ENCODE results near the gene LRRC75B.
"Not testable (repeated sequence)": the region's sequence is repeated elsewhere in the genome, so short reads cannot be mapped to it uniquely, and the experiment has no call there.

The LRRC75B gene, protein sequence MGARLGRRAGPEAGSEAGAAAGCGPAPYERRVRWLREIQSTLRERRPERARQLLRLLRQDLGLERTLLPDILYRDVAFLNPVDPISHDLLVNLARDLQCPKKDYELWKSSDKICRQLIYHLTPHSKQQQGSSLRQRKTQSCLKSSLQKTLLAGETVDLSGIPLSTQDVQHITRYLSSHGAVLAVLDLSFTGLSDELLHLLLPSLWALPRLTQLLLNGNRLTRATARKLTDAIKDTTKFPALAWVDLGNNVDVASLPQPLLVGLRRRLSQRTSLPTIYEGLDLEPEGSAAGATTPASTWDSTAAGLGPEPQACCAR

DNA sequence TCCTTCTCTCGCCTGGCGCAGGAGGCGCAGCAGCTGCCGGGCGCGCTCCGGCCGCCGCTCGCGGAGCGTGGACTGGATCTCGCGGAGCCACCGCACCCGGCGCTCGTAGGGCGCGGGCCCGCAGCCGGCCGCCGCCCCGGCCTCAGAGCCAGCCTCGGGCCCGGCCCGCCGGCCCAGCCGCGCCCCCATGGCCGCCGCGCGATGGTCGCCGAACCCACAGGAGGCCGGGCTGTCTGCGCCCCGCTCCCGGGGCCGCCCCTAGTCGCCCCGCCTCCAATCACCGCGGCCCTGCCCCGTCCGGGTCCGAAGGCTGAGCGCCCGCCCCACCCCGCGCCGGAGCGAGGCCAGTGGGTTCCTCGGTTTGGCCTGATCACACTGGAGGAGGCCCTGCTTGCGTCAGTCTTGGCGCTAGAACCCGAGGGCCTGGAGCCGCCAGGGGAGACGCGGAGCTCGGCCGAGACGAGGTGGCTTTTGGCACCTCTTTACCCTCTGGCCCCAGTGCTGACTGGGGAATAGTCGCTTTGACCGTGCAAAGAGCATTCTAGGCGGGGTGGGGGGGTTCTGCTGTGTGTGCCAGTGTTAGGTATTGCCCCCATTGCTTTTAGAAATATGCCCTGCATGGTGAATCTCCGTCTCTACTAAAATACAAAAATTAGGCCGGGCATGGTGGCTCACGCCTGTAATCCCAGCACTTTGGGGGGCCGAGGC, at the start of gene LRRC75B:
Gene LRRC75B (minus strand): TSS at position 223 of the 708 bp plus-strand sequence. CDS start 34 bp downstream, at position 189.
- DNase-seq = no peak

DNA sequence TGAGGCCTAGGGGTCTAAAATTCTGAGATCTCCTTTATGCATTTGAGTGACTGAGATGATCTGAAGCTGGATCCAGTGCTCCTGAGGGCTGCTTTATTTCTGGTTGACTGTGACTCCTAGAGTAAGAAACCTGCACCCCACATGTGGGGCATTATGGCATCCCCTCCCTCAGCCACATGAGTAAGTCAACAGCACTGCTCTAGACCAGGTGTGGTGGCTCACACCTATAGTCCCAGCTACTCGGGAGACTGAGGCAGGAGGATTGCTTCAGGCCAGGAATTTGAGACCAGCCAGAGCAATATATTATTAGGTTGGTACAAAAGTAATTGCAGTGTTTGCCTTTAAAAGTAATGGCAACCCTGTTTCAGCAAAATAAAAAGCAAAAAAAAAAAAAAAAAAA, 49.4 kb upstream of the LRRC75B start:
- not testable (repeated sequence) for DNase-seq

DNA sequence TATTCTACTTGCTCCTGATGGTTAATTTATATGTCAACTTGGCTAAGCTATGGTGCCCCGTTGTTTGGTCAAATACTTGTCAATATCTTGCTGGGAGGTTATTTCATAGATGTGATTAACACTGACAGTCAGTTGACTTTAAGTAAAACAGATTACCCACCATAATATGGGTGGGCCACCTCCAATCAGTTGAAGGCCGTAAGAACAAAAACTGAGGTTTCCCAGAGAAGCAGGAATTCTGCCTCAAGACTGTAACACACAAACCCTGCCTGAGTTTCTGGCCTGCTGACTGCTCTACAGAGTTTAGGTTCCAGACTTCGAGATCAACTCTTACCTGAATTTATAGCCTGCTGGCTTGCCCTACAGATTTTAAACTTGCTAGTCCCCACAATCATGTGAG, 43.6 kb upstream of the LRRC75B start:
- not testable (repeated sequence) for DNase-seq

DNA sequence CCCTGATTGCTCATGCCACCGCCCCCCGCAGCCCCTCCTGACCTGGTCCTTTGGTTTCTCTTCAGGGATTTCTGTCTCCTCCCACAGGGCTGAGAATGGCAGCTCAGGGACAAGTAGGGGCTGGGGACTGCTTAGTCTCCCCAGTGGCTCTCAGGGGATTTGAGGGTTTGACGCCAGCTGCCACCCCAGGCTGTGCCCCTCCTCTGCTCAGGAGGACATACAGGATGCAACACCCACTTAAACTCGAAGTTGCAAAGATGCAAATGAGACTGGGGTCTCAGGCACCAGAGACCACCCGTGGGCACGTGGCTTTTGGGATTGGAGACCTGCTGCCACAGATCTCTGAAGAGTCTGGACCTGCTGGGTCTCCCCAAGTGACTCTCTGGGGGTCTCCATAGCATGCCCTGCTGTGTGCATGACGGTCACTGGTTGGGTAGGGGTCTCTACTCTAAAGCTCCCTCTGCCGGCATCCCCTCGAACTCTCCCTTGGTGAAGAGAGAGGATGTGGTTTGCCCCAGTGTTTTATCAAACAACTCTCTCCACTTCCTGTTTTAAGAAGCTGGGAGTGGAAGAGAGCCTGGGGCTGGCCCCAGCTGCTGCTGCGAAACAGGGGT, 42.0 kb upstream of the LRRC75B start:
- DNase-seq = not testable (repeated sequence)

DNA sequence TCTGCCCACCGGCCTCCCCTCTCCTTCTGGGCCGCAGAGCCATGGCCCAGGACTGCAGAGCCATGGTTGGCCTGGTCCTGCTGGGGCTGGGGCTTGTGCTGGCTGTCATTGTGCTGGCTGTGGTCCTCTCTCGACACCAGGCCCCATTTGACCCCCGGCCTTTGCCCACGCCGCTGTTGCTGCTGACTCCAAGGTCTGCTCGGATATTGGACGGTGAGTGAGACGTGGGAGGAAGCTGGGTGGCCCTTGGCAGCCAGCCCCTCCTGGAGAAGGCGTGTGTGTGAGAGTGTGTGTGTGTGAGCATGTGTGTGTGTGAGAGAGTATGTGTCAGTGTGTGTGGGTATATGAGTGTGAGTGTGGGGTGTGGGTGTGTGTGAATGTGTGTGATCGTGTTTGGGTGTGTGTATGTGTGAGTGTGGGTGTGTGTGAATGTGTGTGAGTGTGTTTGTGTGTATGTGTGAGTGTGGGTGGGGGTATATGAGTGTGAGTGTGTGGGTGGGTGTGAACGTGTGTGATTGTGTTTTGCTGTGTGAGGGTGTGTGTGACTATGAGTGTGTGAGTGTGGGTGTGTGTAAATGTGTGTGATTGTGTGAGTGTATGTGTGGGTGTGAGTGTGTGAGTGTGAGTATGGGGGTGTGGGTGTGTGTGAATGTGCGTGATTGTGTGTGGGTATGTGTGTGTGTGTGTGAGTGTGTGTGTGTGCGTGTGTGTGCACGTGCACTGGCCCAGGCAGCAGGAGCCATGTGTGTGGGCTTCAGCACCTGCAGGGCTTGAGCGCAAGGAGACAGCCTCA, 40.6 kb upstream of the LRRC75B start:
- not testable (repeated sequence) for DNase-seq

DNA sequence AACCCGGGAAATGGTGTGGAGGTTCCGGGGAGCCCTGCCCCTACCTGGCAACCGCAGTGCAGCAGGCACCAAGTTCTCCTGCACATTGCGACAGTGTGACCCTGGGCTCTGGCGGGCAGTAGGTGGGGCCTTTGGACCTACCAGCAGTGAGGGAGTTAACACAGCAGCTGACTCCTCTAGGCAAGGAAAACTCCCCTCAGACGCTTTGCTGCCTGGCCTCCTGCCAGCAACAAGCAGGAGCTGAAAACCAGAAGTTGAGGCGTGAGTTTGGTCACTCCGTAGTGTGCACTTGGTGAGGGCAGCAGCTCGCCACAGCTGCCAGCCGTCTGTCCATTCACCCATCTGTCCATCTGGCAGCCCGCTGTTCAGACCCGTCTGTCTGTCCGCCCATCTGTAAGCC, 39.8 kb upstream of the LRRC75B start:
- DNase-seq = not testable (repeated sequence)

DNA sequence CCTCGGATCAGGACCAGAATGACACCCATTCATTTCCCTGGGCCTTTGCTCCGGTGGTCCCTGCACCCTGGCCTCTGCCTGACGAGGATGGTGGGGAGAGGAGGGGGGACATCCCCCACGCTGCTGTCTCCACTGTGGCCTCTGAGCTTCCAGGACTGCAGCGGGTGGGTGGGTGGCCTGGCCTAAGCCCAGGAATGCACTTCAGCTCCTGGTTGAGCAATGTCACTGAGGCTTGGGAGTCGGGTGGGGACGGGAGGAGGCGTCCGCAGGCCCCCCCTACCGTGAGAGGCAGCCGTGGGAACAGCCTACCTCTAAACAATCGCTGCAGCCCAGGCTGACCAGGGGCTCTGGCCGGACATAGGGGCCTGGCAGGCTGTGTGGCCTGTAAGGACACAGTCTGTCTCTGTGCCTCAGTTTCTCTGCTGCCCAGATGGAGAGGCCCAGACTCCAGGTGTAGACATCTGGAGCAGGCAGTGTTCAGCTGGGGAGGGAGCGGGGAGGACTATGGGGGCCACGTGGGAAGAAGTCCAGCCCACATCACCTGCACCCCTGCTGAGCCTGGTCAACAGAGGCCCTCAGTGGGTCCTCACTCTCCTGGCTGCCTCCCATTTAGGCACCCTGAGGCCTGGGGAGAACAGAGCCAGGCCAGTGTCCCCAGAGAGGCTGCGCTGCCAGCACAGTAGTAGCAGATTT, 38.7 kb upstream of the LRRC75B start:
- not testable (repeated sequence) for DNase-seq

DNA sequence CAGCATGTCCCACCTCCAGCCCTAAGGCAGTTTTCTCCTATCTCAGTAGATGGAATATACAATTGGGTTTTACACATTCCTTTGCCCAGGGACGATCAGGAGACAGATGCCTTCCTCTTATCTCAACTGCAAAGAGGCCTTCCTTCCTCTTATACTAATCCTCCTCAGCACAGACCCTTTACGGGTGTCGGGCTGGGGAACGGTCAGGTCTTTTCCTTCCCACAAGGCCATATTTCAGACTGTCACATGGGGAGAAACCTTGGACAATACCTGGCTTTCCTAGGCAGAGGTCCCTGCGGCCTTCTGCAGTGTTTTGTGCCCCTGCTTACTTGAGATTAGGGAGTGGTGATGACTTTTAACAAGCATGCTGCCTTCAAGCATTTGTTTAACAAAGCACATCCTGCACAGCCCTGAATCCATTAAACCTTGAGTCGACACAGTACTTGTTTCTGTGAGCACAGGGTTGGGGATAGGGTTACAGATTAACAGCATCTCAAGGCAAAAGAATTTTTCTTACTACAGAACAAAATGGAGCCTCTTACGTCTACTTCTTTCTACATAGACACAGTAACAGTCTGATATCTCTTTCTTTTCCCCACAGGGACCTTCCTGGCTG, 38.0 kb upstream of the LRRC75B start:
- DNase-seq = not testable (repeated sequence)

DNA sequence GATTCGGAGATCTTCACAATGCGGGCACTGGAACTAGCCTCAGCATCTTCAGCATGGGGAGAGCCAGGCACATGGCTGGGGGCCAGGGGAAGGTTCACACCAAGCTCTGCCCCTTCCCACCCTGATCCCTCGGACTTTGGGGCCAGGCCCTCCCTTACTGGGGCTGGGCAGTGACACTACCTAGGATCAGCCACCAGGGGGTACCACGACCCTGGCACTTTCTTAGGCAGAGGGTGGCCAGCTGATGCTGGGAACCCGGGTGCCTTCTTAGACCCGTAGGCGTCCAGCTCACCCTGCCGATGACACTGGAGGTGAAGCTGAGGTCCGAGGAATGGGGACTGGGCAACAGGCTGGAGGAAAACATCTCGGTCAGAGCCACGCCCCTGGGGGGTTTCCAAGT, 36.2 kb upstream of the LRRC75B start:
- DNase-seq = not testable (repeated sequence)

DNA sequence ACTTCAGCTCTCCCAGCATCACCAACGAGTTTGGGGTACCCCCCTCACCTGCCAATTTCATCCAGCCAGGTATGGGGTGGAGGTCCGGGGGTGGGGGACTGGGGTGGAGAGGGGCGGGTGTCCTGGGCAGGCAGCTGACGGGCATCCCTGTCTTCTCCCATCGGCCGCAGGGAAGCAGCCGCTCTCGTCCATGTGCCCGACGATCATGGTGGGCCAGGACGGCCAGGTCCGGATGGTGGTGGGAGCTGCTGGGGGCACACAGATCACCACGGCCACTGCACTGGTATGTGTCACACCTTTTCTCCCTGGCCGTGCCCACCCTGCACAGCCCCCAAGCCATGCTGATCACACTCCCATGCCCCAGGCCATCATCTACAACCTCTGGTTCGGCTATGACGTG, 35.0 kb upstream of the LRRC75B start:
- DNase-seq = not testable (repeated sequence)

DNA sequence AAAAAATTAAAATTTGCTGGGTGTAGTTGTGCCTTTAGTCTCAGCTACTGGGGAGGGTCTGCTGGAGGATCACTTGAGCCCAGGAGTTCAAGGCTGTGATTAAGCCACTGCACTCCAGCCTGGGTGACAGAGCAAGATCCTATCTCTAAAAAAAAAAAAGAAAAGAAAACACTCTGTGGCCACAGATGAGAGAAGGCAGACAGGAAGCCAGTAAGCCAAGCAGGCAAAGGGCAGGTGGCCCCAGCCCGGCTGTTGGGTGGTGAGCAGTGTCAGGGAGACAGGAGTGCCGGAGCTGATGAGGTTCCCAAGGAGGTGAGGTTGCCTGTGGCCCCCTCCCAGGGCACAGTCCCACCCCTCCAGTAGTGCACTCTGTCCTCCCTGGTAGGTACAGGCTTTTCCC, 29.7 kb upstream of the LRRC75B start:
- not testable (repeated sequence) for DNase-seq

DNA sequence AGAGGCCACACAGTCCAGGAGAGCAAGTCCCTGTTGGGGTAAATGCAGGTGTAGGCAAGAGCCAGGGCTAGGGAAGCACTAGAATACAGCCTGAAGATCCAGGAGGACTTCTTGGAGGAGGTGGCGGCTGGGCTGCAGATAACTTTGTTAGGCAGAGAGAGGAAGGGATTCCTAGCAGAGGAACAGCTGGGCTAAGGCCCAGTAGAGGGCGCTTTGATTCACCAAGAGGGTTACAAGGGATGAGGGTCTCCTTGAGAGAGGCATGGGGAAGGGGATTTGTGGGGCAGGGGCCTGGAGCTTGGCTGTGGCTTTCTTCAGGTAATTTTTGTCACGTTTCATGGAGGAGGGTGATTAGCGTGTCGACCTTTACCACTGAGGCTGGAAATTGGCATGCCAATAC, 28.4 kb upstream of the LRRC75B start:
- not testable (repeated sequence) for DNase-seq

DNA sequence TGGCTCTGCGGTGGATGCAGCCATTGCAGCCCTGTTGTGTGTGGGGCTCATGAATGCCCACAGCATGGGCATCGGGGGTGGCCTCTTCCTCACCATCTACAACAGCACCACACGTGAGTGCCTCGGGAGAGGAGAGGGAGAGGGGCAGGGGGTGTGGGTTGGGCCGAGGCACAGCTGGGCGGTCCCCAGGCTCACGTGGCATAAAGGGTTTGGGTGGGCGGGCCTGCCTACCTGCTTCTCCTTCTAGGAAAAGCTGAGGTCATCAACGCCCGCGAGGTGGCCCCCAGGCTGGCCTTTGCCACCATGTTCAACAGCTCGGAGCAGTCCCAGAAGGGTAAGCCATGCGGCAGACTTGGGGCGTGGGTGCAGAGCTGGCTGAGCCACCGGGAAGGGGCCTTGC, 21.9 kb upstream of the LRRC75B start:
- not testable (repeated sequence) for DNase-seq

DNA sequence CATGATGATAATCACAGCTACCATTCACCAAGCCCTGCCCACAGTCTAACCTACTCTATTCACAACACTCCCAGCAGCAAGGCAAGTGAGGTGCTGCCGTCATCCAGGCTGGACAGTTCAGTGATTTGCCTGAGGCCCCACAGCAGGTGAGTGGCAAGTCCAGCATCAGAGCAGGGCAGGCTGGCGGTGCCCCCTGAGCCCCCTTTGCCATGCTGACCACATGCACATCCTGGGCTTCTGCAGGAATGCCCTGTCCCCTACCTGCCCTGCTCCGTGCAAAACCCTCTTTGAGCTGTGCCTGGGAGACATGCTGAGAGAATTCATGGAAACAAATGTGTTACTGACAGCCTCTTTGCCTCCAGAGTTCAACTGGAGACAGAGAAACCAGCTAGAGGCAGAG, 17.0 kb upstream of the LRRC75B start:
- DNase-seq = not testable (repeated sequence)

DNA sequence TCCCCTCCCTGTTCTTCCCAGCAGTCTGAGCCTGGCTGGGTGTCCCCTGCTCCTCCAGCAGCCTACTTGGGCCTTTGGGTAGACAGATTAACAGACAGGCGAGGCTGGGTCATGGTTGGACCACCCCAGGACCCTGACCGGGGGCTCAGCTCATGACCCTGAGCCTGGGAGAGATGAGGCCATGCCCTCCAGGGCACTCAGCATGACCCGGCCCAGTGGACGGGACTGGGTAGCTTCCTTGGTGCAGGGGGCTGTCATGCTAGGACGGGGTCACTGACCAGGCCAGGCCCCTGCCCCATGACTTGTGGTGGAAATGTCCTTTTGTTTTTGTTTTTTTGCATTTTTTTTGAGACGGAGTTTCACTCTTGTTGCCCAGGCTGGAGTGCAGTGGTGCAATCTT, 15.5 kb upstream of the LRRC75B start:
- not testable (repeated sequence) for DNase-seq

DNA sequence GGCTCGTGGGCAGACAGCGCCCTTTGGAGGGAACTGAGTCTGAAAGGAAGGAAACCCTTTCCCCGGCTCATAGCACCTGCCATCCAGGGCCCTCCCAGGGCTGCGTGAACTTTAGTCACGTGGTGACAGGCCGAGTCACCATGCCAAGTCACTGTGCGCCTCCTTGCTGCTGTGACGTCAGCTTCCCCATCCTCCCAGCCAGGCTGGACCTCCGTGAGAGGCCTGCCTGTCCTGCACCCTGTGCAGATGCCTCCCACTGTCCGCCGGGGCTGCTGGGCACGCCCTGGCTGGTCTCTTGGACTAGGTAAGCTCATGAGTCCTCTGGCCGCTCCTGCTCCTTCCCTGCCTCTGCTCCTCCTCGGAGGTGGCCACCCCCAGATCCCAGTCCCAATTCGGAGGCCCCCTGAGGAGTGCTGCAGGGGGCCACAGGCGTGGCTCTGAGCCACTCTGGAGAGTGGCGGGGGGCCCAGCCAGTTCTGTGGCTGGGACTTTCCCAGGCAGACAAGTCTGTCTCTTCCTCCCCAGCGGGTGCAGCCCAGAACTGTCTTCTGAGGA, 14.6 kb upstream of the LRRC75B start:
- not testable (repeated sequence) for DNase-seq

DNA sequence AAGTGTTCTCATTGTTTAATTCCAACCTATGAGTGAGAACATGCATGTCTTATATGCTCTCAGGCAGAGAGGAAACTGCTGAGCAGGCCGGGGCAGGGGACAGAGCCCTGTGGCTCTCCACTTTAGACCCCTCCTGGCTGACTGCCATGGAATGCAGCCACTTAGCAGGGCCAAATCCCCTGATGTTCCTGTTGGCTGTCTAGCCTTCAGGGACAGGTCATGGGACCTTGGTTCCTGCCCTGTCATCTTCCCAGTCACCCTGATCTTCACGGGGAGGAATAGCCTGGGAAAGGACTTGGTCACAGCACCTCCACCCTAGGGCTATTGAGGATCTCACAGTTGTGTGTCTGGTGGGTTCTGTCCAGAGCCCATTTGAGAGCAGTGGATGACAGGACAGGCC, 13.5 kb upstream of the LRRC75B start:
- DNase-seq = not testable (repeated sequence)

DNA sequence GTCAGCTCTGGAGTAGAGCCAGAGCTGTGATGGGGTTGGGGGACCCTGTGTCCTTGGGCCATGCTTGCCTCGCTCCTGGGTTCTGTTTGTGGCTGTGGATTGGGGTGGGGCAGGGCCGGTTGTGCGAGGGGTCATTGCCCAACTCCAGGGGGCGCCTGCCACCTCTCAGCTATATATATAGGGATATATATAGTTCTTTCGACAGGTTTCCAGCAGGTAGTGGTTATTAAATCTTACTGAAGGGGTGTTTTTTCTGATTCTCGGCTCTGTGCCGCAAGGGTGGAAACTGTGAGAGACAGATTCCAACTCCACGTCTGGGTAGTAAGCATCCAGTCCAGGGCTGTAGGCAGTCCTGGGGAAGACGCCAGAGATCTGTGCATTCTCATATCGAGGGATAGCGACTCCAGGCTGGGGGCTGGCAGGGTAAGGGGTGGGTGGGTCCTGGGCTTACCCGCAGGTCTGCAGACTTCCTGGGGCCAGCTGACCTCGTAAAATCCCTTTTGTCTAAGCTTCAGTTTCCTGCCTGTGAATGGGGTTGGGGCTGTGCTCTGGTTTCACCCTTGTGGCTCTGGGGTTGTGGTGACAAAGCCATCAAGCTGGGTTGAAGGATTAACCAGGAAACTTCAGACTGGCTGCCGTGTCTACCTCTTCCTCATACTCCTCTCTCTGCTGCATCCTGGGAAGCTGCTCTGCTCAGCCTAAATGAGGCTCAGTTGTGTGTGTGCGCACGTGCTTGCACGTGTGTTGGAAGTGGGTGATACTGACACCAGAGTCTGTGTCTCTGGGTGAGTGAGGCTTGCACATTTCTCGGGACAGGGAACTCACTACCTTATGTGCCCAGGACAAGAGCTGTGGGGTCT, 11.1 kb upstream of the LRRC75B start:
- DNase-seq = not testable (repeated sequence)

DNA sequence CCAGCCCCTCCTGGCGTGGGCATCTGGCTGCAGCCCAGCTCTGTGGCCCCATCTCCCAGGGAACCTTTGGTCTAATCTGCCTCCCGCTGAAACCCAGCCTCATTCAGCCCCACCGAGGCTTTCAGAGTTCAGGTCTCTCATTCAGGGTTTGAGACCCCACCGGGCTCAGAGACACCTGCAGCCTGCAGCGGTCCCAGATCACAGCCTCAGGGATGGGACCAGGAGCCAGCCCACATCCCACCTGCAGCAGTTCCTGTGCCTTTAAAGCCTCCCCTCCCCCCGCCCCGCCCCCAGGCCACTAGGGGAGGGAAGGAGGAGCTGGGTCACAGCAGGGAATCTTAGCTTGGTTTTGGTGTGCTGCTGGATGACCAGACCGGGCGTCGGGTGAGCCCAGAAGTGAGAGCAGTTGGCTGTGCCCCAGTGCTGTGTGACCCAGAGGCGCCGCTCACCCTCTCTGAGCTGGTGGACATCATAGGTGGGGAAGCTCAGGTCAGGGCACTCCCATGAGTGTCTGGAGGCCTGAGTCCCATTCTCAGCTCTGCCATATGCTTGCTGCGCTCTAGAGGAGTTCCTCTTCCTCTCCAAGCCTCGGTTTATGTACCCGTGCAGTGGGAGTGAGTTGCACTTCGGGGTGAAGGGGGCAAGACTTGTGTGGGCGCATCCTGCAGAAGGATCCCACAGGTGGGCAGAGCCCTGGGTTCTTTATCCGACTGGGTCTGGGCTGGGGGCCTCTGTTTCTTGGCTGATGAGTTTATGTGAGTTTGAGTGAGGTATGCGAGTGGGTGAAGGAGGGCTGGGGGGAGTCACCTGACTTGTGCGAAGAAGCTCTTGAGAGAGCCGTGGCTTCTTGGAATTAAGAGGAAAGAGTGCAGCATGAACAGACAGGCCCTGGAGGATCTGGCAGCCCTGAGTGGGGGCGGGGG, 10.2 kb upstream of the LRRC75B start, which contains the start of gene GGT1:
Gene GGT1 (plus strand): TSS at position 347 of the 923 bp plus-strand sequence. CDS start 7,889 bp downstream, outside the sequence.
- not testable (repeated sequence) for DNase-seq

All from NCI-H2081 treated with DMSO at 0.1 percent for 48 hours (cell line).